ENCODE results near the gene ABCC10. TPM values are rescaled to one million over a fixed set of nuclear protein-coding genes. Genes with fewer than 3 reads are reported as not detected.

ABCC10 gene
- total RNA-seq, 1 experiment from 2014 or later: 31.8 TPM

DNA sequence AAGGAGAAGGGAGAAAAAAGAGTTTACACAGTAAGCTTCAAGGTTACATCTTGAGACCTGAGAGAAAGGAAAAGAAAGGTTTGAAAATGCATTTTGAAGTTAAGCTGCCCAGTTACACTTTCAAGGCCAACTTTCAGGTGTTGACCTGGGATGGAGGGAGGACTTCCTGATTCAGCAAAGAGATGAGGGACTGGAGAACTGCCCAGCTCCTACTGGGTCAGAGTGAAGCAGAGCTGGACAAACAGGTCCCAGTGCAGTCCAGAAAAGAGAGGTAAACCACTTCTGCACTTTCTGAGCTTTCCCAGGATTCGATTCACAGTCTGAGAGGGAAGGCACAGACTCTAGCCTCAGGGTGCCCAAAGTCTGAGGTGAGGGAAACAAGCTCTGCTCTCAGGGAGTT lies 44.1 kb downstream of the ABCC10 start:
- no peak overlapping the region for H2AK5ac ChIP-seq (ENCODE audit: insufficient read length, low read length)
- H2BK20ac ChIP-seq (ENCODE audit: low read depth, low read length, poor library complexity, severe bottlenecking): no peak overlapping the region
- H3K9ac ChIP-seq (ENCODE audit: extremely low read depth, insufficient read length, low read length): no peak overlapping the region
- no peak overlapping the region for H2BK15ac ChIP-seq (ENCODE audit: low read depth, low read length)
- H3K23ac ChIP-seq (ENCODE audit: insufficient read length, low read depth, low read length): no peak overlapping the region
- Mint-ChIP-seq H3K27ac (no peak overlapping the region), H3K27me3 (ENCODE audit: low read depth) (peaks cover 6% of the 10 kb centered on the region), H3K4me1 (peaks cover 12 to 17% of the 10 kb centered on the region in 2 experiments), H3K9me3 (no peaks in the 10 kb centered on the region), H3K36me3 (ENCODE audit: insufficient read depth in 1 of 3, low read depth in 3 of 3) (no peaks in the 10 kb centered on the region), H3K4me3 (no peak overlapping the region)
- H4K20me1 ChIP-seq (ENCODE audit: control insufficient read depth, insufficient read depth, insufficient read length): no peaks in the 10 kb centered on the region
- no peak overlapping the region for H4K5ac ChIP-seq (ENCODE audit: insufficient read length, low read depth, low read length)
- H2BK5ac ChIP-seq (ENCODE audit: insufficient read length, low read length): no peak overlapping the region
- H3K27me3 ChIP-seq (ENCODE audit: insufficient read depth, low read length): no peaks in the 10 kb centered on the region
- no peak overlapping the region for H2BK12ac ChIP-seq (ENCODE audit: insufficient read length, low read depth, low read length)
- no peak overlapping the region for H2BK120ac ChIP-seq (ENCODE audit: low read depth, low read length, poor library complexity, severe bottlenecking)
- H3K79me1 ChIP-seq (ENCODE audit: insufficient read depth, low read depth, low read length, poor library complexity, severe bottlenecking): no peaks in the 10 kb centered on the region
- H3K23me2 ChIP-seq (ENCODE audit: insufficient read length, low read depth, low read length, poor library complexity, severe bottlenecking): no peaks in the 10 kb centered on the region
- no peak overlapping the region for H3K27ac ChIP-seq (ENCODE audit: insufficient read length, low read depth, low read length)
- no peak overlapping the region for H3K4ac ChIP-seq (ENCODE audit: low read depth, low read length)
- H3K4me2 ChIP-seq (ENCODE audit: insufficient read depth, insufficient read length, low read length): no peak overlapping the region
- no peaks in the 10 kb centered on the region for H3K9me3 ChIP-seq (ENCODE audit: control insufficient read depth, low read depth, low read length)
- H3K14ac ChIP-seq (ENCODE audit: insufficient read depth, low read length): no peak overlapping the region
- no peak overlapping the region for H4K91ac ChIP-seq (ENCODE audit: insufficient read length, low read depth, low read length)
- no peak overlapping the region for H3T11ph ChIP-seq (ENCODE audit: low read length)
- no peak overlapping the region for H2AFZ ChIP-seq (ENCODE audit: low read length)
- no peak overlapping the region for H4K8ac ChIP-seq (replicated peaks; ENCODE audit: insufficient read length, low read depth, low read length)
- no CpG with 5 or more reads among the region's 1 CpG for WGBS (ENCODE audit: extremely low coverage, insufficient read length, low lambda C conversion rate)
- no peak for TF ChIP-seq CTCF (conservative IDR thresholded peaks at IDR 0.05)
- no peak overlapping the region for H3K56ac ChIP-seq (ENCODE audit: insufficient read length, low read depth, low read length)
- no peak overlapping the region for H3K18ac ChIP-seq (ENCODE audit: insufficient read length, low read depth, low read length)
- H3K4me1 ChIP-seq (ENCODE audit: insufficient read depth, low read length): peaks cover 3% of the 10 kb centered on the region; the same call in 1 of the 2 replicates
- no peaks in the 10 kb centered on the region for H3K79me2 ChIP-seq (ENCODE audit: insufficient read depth, low read length)
- no peak for DNase-seq
